ENCODE measurements around the gene APLF.
A peak's percentile ranks its signal among the peaks of the same experiment; 100 is the strongest.

APLF gene, protein sequence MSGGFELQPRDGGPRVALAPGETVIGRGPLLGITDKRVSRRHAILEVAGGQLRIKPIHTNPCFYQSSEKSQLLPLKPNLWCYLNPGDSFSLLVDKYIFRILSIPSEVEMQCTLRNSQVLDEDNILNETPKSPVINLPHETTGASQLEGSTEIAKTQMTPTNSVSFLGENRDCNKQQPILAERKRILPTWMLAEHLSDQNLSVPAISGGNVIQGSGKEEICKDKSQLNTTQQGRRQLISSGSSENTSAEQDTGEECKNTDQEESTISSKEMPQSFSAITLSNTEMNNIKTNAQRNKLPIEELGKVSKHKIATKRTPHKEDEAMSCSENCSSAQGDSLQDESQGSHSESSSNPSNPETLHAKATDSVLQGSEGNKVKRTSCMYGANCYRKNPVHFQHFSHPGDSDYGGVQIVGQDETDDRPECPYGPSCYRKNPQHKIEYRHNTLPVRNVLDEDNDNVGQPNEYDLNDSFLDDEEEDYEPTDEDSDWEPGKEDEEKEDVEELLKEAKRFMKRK

DNA sequence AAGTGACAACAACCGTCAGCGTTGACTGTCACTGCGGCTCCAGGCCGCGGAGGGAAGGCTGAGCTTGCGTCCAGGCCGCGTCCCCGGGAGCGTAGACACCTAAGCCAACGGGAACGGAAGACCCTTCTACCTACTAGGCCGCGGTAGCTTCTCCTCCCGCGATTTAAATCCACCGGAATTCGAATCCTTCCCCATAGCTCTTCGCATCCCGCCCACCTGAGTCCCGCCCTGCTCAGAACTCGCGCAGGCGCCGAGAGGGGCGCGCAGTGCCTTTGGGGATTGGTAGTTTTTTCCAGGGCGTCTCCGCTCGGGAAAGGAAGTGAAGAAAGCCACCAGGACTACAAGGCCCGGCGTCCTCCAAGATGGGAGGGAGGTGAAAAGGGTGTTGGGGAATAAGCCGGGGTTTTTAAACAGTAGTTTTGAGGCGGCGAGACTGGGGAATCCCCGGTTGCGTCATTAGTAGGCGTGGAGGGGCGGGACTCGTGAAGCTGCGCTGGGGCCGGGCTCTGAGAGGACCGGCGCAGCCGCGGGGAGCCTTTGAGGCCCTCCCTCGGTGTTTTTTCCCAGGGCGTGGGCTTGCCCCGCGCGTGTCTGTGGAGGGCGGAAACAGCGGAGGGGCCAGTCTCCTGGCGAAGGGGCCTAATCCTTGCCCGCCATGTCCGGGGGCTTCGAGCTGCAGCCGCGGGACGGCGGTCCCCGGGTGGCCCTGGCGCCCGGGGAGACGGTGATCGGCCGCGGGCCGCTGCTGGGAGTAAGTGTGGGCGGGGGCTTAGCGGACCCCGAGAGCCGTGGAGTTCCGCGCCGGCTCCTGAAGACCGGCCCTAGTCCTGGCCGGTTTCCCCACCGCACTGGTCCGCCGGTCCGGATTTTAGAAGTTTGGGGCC lies at the start of gene APLF, which contains the start of gene FBXO48:
TSS of gene APLF (plus strand) at position 509 of the 884 bp plus-strand sequence. CDS start at position 656, 147 bp downstream.
TSS of gene FBXO48 (minus strand) at position 218 of the 884 bp plus-strand sequence. CDS start 2,149 bp downstream, outside the sequence.
- DNase-seq = peak; percentile 95

DNA sequence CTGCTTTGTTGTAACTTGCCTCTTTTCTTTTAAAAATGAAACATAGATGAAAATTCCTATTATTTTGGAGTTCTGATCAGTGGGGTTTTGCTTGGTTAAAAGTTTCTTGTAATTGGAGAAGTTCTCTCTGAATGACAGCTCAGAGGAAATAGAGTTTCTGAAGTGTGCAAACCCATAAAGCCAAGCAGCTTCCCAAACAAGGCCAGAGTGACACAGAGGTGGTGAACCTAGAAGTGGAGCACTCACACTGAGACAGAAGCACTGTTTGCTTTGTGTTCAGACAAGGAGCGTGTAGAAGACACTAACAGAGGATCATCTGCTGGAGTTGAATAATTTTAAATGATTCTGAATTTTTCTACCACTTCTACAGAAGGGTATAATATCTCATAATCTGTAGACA lies 49.5 kb upstream of the APLF start:
- no peak for DNase-seq

DNA sequence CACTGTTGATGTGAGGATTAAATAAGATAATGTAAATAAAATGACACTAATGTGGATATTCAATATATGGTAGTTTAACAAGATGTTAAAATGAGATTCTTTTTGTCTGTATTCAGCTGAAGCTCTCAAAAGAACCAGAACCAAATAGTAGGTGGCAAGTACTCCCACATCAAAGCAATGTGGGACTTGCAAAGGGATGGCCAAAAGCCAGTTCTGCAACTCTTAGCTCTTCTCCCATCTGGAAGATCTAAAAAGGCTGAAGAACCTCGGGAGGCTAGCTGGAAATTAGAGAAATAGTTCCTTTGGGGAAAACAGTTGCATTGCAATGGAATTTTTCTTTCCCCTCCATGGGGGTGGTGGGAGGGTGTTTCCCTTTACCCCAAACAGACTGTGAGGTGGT lies 49.0 kb upstream of the APLF start:
- no peak for DNase-seq

DNA sequence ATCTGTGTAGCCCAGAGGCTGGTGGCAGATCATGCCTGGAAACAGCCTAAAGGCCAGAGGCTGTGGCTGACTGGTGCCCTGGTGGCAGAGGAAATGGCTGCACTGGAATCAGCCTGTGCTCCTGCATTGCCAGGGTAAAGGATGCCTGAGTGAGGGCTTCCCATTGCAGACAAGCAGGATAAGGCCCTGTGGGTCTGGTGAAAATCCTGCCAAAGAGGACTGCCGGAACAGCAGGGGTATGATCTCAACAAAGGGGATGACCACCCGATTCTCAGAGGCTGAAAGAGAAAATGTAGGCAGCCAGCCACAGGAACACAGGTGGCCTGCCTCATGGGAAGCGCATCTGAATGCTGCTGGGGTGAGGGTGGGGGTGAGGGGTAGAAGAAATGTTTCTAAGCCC lies 48.5 kb upstream of the APLF start:
- no peak for DNase-seq

DNA sequence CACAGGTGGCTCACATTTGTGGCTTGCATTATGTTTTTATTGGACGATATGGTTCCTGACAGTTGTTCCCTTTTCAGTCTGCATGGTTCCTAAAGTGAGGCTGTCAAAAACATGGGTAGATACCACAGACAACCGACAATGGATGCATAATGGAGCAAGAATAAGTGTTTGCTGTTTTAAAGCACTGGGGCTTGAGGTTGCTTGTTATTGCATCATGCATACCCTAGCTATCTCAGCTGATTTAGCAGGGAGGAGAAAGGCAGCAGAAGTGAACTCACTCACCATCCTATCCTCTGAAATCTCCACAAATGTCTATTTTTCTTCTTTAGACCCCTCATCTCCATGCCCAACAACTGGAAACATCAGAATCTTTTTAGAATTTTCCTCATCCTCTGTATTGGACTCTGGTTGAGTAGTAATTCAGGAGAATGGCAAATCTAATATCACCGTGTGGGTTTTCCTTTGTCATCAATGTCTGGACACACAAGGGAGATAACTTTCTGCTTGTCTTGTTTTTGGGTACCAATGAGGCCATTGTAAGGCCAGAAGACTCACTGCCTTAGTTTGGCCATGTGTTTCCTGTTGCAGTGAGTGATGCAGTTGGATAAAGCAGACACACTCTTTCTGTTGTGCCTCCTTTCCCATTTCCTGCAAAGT lies 47.0 kb upstream of the APLF start:
- DNase-seq = no peak

DNA sequence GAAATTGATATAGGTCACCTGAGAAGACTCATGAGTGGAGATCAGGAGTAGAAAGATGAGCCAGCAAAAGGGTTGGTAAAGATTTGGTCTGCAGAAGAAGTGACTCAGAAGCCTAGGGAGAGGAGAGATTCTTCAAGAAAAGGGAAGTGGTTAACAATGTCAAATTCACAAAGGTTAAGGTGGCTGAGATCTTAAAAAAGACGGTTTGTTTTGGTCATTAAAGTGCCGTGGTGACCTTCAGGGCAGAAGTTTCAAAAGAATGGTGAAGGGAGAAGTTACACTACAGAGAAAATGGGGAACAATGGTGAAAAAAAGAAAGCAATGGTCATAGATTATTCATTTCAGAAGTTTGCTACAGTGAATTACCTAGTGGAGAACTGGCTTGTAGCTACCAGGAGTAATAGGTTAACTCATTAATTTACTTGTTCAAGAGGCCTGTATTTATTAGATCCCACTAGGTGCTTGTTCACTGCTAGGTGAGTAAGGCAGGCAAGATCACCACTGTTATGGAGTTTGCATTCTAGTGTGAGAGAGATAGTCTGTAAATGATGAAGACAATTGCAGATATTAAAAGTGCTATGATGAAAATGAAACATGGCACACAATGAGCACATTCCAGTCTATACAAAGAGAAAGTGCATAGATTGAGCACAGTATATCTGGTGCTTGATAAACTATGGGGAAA lies 43.3 kb upstream of the APLF start:
- DNase-seq = no peak

DNA sequence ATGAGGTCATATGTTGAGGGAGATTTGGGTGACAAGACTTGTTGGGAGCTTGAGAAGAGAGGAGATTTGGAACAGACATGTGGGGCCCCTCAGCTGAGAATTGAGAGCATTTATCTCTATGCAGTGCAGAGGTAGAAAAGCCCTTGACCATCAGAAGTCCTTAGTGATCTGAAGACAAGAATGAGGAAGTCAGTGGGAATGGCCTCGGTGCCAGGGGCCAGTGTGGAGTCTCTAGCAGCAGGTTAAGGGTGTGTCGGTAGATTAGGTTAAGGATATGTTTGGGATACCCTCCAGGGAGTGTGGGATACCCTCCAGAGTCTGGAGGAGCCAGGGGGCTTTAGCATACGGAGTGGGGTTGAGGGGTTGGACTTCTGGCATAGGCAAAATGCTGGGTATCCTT lies 41.9 kb upstream of the APLF start:
- DNase-seq = no peak

DNA sequence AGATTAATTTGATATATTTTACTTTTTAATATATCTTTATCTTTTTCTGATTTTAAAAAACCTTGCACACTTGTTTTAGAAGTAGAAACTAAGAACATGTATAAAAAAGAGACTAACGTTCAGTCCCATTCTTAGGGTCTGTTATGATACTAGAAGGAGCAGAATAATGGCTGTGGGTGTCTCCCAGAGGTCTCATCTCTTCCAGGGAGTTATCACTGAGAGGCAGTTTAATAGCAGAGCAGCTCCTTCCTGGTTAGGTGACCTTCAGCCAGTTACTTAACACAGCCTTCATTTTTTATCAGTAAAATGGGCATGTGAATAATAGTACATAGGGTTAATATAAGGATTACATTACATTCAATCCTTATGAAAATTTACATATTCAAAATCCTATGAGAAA lies 40.9 kb upstream of the APLF start:
- no peak for DNase-seq

DNA sequence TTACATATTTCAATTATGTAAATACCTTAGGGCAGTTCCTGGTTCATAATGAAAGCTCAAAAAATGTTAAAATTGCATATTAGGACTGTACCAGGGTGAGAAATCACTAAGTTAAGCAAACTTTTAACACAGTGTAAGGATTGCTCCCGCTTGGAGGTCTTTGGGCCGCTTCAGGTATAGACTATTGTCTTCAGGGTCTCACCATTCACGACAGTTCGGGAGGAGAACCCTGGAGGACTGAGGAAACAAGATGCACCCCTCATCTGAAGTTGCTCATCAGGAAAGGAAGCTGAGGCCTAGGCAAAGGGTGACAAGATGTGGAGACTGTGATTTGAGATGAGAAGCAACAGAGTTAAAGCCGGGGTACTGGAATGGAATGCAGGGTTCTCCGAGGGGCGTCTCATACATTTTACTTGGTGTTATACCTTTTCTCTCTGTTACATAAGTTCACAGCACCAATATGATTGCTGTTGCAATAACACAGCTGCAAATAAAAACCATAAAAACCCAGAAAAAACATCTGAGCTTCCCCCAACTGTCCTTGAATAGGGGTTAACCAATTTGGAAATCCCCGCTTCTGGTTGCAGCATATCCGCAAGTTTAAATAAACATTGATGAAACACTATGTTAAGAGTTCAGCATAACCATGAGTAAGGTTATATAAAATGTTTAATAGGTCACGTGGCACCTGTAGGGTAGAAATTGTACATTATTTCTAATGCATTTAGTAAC lies 40.4 kb upstream of the APLF start:
- no peak for DNase-seq

DNA sequence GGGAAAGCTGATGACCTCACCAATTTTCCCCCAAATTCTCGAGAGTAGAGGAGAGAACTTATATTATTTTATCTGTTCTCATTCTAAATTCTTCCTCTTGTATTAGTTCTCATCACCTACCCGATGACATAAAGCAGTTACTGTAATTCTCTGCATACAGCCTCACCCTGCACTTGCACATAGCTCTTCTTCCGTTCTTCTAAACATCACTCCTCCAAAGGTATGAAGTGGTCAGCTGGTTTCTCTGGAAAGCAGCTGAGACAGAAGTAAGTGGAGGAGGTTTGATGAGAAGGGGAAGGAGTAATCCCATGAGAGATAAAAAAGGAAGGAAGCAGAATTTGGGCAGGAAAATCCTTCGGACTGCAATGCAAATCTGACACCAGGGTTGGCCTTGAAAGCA lies 39.3 kb upstream of the APLF start:
- DNase-seq = no peak

DNA sequence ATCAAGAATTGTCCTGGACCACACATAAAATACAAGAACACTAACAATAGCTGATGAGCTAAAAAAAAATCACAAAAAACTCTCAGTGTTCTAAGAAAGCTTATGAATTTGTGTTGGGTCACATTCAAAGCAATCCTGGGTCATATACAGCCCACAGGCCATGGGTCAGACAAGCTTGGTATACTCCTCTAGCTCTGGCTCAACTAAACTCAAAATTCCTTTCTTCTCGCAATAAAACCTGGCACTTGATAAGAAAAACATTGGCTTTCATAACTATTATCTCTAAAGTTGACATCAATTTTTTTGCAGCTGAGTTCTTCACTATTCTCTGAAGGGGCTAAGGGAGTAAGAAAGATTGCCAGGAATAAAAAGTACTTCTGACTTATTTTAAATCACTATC lies 38.6 kb upstream of the APLF start:
- DNase-seq = no peak

DNA sequence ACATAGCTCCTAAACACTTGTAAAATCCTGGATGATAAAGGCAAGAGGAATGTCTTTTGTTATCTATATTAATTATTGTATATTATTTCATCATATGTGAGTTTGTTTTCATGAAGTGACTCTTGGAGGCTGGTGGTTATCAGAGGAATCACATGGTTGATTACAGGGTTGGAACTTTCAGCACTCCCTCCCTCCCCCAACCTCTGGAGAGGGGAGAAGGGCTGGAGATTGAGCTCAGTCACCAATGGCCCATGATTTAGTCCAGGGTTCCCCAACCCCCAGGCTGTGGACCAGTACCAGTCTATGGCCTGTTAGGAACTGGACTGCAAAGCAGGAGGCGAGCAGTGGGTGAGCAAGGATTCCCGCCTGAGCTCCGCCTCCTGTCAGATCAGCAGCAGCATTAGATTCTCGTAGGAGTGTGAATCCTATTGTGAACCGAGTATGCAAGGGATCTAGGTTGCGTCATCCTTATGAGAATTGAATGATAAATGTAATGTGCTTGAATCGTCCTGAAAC lies 38.0 kb upstream of the APLF start:
- no peak for DNase-seq

DNA sequence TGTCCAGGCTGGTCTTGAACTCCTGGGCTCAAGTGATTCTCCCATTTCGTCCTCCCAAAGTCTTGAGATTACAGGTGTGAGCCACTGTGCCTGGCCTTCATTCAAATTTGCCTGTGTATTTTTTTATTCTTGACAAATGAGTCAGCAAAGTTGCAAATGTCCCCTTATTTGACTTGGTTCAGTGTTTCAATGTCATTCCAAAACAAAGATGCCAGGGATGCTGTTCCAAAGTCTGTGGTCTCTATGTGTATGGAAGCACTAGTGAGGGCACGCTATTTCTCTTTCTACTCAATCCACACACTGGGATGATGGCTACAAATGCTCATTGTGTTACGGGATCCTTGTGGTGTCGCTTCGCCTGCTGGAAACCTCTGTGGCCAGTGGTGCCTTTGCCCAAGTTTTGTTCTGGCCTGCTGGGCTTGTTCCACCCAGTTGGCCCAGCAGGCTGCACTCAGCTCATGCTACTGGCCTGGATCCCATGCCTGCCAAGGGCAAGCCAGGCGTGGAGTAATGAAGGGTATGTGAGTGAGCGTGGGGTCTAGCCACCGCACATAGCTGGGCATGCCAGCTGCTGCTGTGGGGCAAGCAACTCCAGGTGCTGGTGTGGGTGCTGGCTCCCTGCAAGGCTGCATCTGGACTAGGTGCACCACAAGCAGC lies 35.9 kb upstream of the APLF start:
- no peak for DNase-seq

DNA sequence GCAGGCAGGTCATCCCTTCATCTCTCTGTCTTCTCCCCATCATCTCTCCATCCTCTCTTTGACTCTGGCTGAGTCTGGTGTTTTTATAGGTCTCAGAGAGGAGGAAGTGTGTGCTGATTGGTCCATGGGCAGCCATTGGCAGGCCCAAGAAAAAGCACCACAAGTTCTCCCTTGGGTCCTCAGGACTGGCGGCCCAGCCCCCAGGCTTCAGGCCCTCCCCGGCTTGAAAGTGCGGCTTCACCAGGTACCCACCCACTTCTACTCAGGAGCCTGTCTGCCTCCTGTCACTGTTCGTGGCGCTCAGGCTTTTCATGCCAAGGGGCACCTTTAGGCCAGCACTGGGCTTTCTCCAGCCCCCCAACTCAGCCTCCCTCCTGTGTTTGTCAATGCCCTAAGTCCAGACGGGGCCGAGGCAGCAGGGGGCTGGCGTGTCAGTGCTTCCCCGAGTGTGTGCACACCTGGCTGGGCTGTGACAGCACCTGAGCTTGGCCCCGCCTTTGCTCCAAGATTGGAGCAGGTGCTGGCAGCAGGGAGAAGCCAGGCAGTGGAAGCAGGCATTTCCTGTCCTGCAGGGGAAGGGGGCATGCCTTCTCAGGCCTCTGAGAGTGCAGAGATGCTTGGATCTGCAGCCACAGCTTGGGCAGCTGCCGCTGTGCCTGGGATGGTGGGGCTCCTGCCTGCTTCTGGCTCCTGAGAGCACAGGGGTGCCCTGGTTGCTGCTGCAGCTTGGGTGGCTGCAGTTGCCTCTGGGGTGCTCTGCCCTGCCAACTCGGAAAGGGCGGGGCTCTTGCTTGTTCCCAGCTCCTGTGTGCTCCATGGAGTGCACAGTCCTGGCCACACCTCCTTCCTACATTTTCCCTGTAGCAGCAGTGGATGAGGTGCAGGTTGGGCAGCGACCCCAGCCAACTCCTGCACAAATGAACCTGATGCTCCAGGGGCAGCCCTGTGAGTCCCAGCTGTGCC lies 34.4 kb upstream of the APLF start:
- no peak for DNase-seq

DNA sequence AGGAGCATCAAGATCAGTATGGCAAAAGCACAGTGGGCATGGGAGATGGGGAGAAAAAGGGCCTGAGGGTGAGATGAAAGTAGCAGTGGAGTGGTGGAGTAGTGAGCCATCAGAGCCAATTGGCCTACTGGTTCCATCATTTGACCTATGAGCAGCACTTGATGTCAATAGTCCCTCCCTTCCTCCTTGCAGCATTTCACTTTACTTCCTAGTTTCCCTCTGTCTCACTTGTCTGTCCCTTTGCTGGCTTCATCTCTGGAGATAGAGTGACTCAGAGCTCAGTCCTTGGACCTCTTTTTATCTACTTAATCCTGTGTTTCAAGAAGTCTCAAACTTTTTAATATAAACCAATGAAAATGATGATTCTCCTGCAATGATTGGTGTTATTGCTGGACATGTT lies 32.4 kb upstream of the APLF start:
- DNase-seq = no peak

DNA sequence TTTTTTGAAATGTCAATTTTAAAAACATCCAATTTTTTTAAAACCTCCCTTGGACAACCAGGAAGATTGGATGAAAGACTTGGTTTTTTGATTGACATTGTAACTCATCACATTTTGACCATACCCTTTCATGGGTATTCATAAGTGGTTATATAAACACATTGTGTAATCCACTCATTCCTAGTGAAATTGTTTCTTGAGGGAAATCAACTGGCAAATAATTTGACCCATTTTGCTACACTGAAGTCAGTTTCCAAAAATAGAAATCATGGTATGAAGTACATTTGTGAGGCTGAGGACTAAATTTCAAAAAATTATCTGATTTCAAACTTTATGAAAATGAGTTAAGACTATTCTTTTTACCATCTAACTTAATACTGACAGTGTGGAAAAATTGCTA lies 31.8 kb upstream of the APLF start:
- DNase-seq = no peak

DNA sequence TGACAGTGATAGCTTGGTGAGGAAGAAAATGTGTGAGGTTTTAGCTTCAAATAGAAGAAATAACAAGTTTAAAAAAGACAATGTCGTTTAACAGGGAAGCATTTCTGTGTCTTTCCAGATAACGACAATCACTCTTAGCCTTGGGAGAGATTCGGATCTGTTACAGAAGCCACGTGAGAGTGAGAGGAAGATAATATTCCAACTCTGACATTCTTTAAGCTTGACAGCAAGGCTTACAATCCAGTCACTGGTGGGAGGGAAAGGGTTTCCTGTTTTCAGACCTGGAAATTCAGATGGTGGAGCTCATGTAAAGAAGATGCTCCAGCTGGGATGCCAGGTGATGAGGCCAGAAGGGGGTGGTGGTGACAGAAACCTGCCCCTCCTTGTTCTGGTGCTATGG lies 31.1 kb upstream of the APLF start:
- DNase-seq = no peak

DNA sequence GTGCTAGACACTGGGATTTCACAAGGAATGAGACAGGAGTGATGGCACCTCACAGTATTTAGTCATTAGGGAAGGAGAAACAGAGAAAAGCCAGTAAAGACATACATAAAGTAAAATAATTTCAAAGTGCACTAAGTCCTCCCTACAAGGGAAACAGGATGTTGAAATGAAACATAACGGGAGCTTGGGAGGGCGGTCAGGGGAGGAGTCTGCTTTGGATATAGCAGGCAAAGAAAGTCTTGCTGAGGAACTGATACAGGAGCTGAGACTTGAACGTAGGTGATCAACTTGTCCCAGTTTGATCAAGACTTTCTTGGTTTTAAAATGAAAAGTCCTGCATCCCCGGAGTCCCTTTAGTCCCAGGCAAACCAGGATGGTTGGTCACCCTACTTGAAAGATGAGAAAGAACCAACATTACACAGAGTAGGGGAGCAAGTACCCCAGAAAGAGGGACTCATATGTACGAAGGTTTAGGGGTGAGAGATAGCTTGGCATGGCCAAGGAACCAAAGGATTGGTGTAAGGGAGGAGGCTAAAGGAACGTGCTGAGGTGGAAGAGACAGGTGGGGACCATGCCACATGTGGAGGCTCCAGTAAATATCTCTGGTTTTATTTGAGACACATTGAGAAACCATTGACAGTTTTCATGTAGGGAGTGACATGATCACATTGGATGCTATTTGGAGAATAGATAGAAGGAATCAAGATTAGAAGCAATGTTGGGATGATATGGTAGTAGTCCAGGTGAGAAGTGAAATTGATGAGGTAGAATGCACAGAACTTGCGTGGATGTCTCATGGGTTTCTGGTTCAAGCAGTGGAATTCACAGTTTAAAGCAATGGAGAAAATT lies 28.7 kb upstream of the APLF start:
- DNase-seq = no peak

Data from NCI-H1092 treated with DMSO at 0.1 percent for 48 hours (cell line).